Mammary epithelial cell (primary cell): ENCODE data around the gene TAAR9.

Experiments used
- EZH2 ChIP-seq: IDR thresholded peaks from 2 replicates; pipeline ENCODE4 v1.6.1; 2012; ENCODE audit warnings: low read length, inconsistent platforms, borderline replicate concordance
- TF ChIP-seq, protein P1 (sequence below), 2 donors: IDR thresholded peaks in 1 of 2; conservative IDR thresholded peaks in 1 of 2; 2 replicates each; pipeline ENCODE4 v1.5.1; 2011 to 2012; ENCODE audit warnings: inconsistent platforms in 2 of 2, low read length in 2 of 2, mild to moderate bottlenecking in 2 of 2, control low read depth in 1 of 2, low read depth in 1 of 2; ENCODE audit not compliant: insufficient read depth in 1 of 2; ENCODE audit errors: extremely low read depth in 1 of 2

DNA sequence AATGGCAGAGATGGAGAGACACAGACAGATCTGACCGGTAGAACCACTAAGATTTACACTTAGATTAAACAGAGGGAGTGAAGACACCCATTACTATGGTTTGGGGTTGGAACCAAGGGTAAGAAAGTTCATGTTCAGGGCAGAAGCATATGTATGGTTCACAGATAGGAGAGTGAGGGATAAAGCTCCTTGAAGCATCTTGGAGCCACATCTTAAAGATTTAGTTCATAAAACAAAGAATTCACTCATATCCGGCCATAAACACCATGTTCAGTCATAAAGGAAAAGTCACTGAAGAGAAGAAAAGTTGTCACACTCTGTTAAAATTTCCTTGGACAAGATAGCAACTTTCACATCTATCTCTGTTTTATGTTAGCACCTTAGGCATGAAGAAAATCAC lies 43.1 kb upstream of the TAAR9 start:
- TF ChIP-seq, protein P1, sequence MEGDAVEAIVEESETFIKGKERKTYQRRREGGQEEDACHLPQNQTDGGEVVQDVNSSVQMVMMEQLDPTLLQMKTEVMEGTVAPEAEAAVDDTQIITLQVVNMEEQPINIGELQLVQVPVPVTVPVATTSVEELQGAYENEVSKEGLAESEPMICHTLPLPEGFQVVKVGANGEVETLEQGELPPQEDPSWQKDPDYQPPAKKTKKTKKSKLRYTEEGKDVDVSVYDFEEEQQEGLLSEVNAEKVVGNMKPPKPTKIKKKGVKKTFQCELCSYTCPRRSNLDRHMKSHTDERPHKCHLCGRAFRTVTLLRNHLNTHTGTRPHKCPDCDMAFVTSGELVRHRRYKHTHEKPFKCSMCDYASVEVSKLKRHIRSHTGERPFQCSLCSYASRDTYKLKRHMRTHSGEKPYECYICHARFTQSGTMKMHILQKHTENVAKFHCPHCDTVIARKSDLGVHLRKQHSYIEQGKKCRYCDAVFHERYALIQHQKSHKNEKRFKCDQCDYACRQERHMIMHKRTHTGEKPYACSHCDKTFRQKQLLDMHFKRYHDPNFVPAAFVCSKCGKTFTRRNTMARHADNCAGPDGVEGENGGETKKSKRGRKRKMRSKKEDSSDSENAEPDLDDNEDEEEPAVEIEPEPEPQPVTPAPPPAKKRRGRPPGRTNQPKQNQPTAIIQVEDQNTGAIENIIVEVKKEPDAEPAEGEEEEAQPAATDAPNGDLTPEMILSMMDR (conservative IDR thresholded peaks at IDR 0.05 in 1 of 2, IDR thresholded peaks at IDR 0.05 in 1 of 2; ENCODE audit: extremely low read depth in 1 of 2, insufficient read depth in 1 of 2, low read depth in 1 of 2, low read length in 2 of 2), result no peak
- TF ChIP-seq EZH2, result no peak
